ENCODE results near the gene MAP3K5.

The MAP3K5 gene

GRCh38 chr6:136790411-136791295 lies 1.6 kb downstream of the MAP3K5 start:
- DNase-seq: no peak

DNA sequence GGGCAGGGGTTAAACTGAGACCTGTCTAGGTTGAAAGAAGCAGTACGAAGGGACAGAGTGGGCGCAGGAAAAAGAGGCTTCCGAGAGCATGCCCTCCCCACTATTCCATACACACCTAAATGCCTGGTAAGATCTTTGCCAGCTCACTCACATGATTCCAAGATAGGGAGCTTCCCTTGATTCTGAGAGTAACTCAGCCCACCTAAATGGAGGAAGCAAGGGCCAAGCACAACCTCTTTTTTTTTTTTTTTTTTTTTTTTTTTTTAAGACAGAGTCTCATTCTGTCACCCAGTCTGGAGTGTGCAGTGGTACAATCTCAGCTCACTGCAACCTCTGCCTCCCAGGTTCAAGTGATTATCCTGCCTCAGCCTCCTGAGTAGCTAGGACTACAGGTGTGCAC lies 2.8 kb downstream of the MAP3K5 start:
- peak; percentile 24 to 43 for DNase-seq

GRCh38 chr6:136788069-136788902 lies 4.0 kb downstream of the MAP3K5 start:
- peak; percentile 69 to 73 for DNase-seq

GRCh38 chr6:136787726-136788068 lies 4.6 kb downstream of the MAP3K5 start:
- DNase-seq: no peak

- peak; percentile 61 to 65 for DNase-seq
Measured at GRCh38 chr6:136786658-136787057, 5.6 kb downstream of the MAP3K5 start.

- DNase-seq: peak; percentile 94 to 96
Measured at GRCh38 chr6:136784910-136785746, 7.1 kb downstream of the MAP3K5 start.

- DNase-seq: peak in 1 of 2 donors; percentile 33
Measured at GRCh38 chr6:136784271-136784664, 8.0 kb downstream of the MAP3K5 start.

GRCh38 chr6:136783495-136784270 lies 8.6 kb downstream of the MAP3K5 start:
- DNase-seq: peak; percentile 91 to 95

GRCh38 chr6:136783021-136783420 lies 9.3 kb downstream of the MAP3K5 start:
- DNase-seq: no peak

DNA sequence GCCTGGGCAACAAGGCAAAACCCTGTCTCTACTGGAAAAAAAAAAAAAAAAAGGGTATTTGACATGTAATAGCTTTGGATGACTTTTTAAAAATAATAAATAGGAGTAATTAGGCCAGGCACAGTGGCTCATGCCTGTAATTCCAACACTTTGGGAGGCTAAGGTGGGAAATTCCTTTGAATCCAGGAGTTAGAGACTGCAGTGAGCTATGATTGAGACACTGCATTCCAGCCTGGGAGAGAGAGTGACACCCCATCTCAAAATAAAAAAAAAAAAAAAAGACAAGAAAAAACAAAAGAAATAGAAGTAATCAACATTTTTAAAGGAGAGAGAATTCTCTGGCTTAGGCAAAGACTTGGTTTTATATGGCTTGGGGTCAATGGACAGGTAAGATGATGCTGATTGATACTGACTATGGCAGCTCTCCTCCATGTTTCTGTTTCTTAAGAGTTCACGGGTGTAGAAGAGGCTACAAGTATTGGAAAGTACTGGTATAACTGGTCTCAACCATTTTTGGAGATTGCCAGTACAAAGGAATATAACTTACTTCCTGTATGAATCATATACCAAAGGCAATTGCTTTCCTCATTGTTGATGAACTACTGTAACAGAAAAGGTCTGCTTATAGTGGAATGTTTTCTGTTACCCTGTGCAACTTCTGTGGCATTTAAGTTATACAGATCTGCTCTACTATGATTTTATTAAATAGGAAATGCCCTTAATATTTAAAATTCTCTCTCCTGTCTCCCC lies 10.1 kb downstream of the MAP3K5 start:
- peak in 1 of 2 donors; percentile 61 for DNase-seq

GRCh38 chr6:136780972-136781371 lies 11.3 kb downstream of the MAP3K5 start:
- no peak for DNase-seq

DNA sequence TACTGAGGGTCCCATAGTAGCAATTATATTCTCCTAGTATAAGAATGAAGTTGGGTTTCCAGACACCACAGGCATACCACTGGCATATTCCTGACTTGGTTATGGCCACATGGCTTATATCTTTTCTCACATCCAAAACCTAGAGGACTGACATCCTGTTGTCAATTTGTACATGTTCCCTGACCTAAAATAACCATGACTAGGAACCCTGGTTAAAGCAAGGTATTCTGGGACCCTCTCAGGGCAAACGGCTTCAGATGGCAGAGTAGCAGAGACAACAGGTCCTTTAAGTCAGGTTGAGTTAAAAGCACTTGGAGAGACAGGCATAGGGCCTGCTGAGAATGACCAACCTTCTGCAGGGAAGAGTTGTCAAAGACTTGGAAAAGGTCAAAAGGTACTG lies 12.6 kb downstream of the MAP3K5 start:
- no peak for DNase-seq

- DNase-seq: no peak
Measured at GRCh38 chr6:136777651-136778050, 14.6 kb downstream of the MAP3K5 start.

GRCh38 chr6:136775548-136775947 lies 16.7 kb downstream of the MAP3K5 start:
- DNase-seq: peak in 1 of 2 donors; percentile 18

- DNase-seq: no peak
Measured at GRCh38 chr6:136775081-136775480, 17.2 kb downstream of the MAP3K5 start.

GRCh38 chr6:136774228-136775041 lies 17.8 kb downstream of the MAP3K5 start:
- peak; percentile 68 to 89 for DNase-seq

- DNase-seq: no peak
Measured at GRCh38 chr6:136773473-136773796, 18.8 kb downstream of the MAP3K5 start.

DNA sequence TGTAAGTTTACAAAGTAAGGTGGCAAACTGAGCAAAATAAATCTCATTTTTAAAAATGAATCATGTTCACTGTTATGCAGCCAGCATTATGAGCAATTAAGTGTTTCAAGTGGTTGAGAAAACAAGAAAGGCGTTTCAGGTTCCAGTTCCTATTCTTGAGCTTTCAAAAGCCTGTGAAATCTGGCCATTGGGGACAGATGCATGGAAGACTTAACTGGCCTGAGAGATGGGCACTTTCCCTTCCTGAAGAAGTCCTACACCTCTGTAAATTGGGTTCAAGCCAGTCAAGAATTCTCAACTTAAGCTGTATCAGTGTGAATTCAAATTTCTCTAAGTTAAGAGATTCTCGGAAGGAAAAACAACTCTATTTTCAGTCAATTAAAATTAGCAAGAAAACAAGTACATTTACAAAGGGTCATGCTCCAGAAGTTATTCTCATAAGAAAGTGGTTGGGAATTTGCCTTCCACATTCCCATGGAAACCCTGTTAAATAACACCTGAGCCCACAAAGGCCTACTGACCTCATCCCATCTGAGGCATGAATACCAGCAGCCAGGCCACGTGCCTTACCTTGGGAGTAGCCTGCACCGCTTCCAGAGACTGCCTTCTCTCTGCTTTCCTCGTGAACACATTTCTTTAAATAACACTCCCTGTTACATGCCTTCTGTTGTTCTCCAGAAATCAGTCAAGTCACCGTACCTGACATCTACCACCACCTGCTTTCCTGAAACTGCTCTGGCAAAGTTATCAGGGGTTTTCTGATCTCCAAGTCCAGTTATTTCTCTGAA lies 19.4 kb downstream of the MAP3K5 start:
- peak; percentile 71 to 80 for DNase-seq

GRCh38 chr6:136771306-136771705 lies 21.0 kb downstream of the MAP3K5 start:
- peak; percentile 23 to 45 for DNase-seq

GRCh38 chr6:136769759-136770158 lies 22.5 kb downstream of the MAP3K5 start:
- no peak for DNase-seq

Measured in inflammatory macrophage (primary cell).